GM10248 (cell line): ENCODE data around the gene TWNK.
A peak's percentile ranks its signal among the peaks of the same experiment; 100 is the strongest.

Experiments
- CTCF ChIA-PET: fragments of 300-600 bp; sonication (Branson Sonifier 250); formaldehyde crosslinking; extraction: SDS; loops from one replicate; lab custom pipeline; 2021; ENCODE audit warnings: antibody characterized with exemption; lab: Yijun Ruan, JAX
- POLR2A ChIA-PET: fragments of 350-650 bp; sonication (Branson Sonifier 250); formaldehyde crosslinking; extraction: SDS; loops from one replicate; lab custom pipeline; 2020; ENCODE audit warnings: antibody characterized with exemption; lab: Yijun Ruan, JAX
- DNase-seq: peaks from one replicate; pipeline ENCODE4 v3.0.0; 2012; ENCODE audit errors: extremely low spot score
- CTCF ChIP-seq: IDR thresholded peaks from 2 replicates; pipeline ENCODE4 v1.5.1; 2012; ENCODE audit warnings: mild to moderate bottlenecking, low read depth; ENCODE audit errors: extremely low read depth, missing control alignments, control extremely low read depth

TWNK gene

GRCh38 chr10:100968062-100968736 lies 19.1 kb upstream of the TWNK start:
- POLR2A ChIA-PET: no interaction called here
- no peak for TF ChIP-seq CTCF
- no peak for DNase-seq
- CTCF ChIA-PET: interaction anchor here (0.8 to 3.2 kb wide), 14 partner anchors 10 to 54 kb away, joined by 3 to 13 read pairs (median 6); partner anchors contain the start of gene LZTS2

GRCh38 chr10:100968863-100969186 lies 18.5 kb upstream of the TWNK start:
- DNase-seq: no peak
- POLR2A ChIA-PET: no interaction called here
- CTCF ChIA-PET: interaction anchor here (0.8 to 3.2 kb wide), 12 partner anchors 11 to 54 kb away, joined by 3 to 13 read pairs (median 6); no protein-coding TSS in a partner anchor
- no peak for TF ChIP-seq CTCF

GRCh38 chr10:100969187-100970075 lies 17.9 kb upstream of the TWNK start, which contains the start of gene SEMA4G:
TSS of gene SEMA4G (plus strand) at chr10:100969504. CDS start at chr10:100972913, 3,409 bp downstream.
- CTCF ChIA-PET: interaction anchor here (0.8 to 3.2 kb wide), 12 partner anchors 11 to 55 kb away, joined by 3 to 13 read pairs (median 6); no protein-coding TSS in a partner anchor
- TF ChIP-seq CTCF: peak; percentile 70
- peak; percentile 74 for DNase-seq
- POLR2A ChIA-PET: no interaction called here

- peak; percentile 56 for DNase-seq
- no peak for TF ChIP-seq CTCF
- POLR2A ChIA-PET: no interaction called here
- CTCF ChIA-PET: interaction anchor here (1.1 to 2.4 kb wide), 5 partner anchors 12 to 56 kb away, joined by 3 to 7 read pairs (median 6); no protein-coding TSS in a partner anchor
These were observed 17.0 kb upstream of the TWNK start for GRCh38 chr10:100970076-100970913.

DNA sequence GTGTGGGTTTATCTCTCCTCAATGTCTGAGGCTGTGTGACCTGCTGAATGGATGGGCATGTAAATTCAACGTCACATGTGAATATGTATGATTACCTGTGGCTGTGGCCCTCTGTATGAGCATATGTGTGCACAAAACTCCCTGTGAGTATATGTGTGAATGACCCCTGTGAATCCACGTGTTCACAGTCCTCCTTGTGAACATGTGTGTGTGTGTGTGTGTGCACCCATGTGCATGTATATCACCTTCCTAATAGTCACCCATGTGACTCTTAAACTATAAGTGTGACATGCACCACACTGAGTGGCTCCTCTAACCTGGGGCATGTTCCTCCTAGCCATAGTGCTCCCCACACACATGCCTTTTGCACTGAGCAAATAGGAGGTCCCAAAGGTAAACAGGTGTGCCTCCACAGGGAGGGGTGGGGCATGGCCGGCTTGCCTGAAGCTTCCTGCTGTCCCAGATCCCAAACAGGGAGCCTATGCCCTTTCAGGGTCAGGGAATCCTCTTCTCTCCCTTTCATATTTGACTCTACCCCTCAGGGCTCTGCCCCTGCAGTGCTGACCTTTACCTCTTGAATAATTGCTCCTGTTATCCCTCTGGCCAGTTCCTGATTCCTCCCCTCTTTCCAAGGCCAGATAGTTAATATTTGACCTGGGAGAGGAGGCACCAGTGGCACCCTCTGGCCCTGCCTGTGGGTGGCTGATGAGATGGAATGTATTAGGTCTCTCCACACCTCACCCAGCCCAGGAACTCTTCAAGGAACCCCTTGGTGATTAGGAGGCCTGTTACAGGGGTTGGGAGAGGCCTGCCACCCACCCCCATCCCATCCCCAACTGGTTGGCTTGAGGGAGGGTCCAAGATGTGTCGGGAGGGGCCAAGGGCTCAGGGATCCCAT lies 16.2 kb upstream of the TWNK start:
- TF ChIP-seq CTCF: no peak
- CTCF ChIA-PET: interaction anchor here (1.1 to 2.6 kb wide), 5 partner anchors 13 to 48 kb away, joined by 3 to 10 read pairs (median 7); no protein-coding TSS in a partner anchor
- POLR2A ChIA-PET: no interaction called here
- DNase-seq: no peak
